ENCODE results near the gene ABHD12B. TPM values are rescaled to one million over a fixed set of nuclear protein-coding genes. Genes with fewer than 3 reads are reported as not detected.

Gene ABHD12B
- total and polyA plus RNA-seq, 2 experiments from 2014 or later = 9.0 to 52.8 TPM

GRCh38 chr14:50953502-50953901 is 81.6 kb downstream of the ABHD12B start (continued):
- TF ChIP-seq CREB1 (CRISPR knock-in tag; IDR thresholded peaks at IDR 0.05; ENCODE audit: low read depth) (no peak), POLR2AphosphoS5 (IDR thresholded peaks at IDR 0.05; ENCODE audit: low read depth) (no peak)

Small RNAs within 50 kb of the gene (small RNA-seq; reads per million reads assigned to genes)
- not detected for gene RF00593 (ENCODE audit: low replicate concordance)

Other genes with a start within 250 kb of the ABHD12B start
- 82.2 and 82.8 TPM in 2 replicates for gene SAV1, start 203.7 kb upstream of the ABHD12B start, total RNA-seq (2014; rRNA removed; shearing (Covaris generic))
- gene SAV1, start 203.7 kb upstream of the ABHD12B start, polyA plus RNA-seq (2016; fragmentation: Nextera tagmentation; extraction: Ambion mirVana) = 72.7 and 74.2 TPM in 2 replicates
- gene NIN, start 40.9 kb upstream of the ABHD12B start, total RNA-seq (2014; rRNA removed; shearing (Covaris generic)) = 12.9 and 17.4 TPM in 2 replicates
- 6.2 and 7.4 TPM in 2 replicates for gene NIN, start 40.9 kb upstream of the ABHD12B start, polyA plus RNA-seq (2016; fragmentation: Nextera tagmentation; extraction: Ambion mirVana)
- 77.0 and 93.8 TPM in 2 replicates for gene PYGL, start 72.4 kb downstream of the ABHD12B start, total RNA-seq (2014; rRNA removed; shearing (Covaris generic))
- 50.9 and 57.6 TPM in 2 replicates for gene PYGL, start 72.4 kb downstream of the ABHD12B start, polyA plus RNA-seq (2016; fragmentation: Nextera tagmentation; extraction: Ambion mirVana)
- gene TRIM9, start 223.1 kb downstream of the ABHD12B start, total RNA-seq (2014; rRNA removed; shearing (Covaris generic)) = 6.2 and 8.4 TPM in 2 replicates
- gene TRIM9, start 223.1 kb downstream of the ABHD12B start, polyA plus RNA-seq (2016; fragmentation: Nextera tagmentation; extraction: Ambion mirVana) = 3.7 and 4.4 TPM in 2 replicates

All from GM23338 (cell line).